Ovary (tissue), 9 donors: ENCODE measurements around the gene EPB41L3. TPM values are rescaled to one million over a fixed set of nuclear protein-coding genes. Genes with fewer than 3 reads are reported as not detected.
A peak's percentile ranks its signal among the peaks of the same experiment; 100 is the strongest.

ENCODE experiments used
- DNase-seq, 5 donors: peaks; one replicate each; pipeline ENCODE4 v3.0.0-alpha.2; 2019 to 2020
- H3K27ac ChIP-seq, 2 donors: fragments of 200-600 bp; one replicate each; pipeline versions ENCODE4 v1.5.1 to v1.8.0; 2019 to 2022
- H3K27me3 ChIP-seq: fragments of 200-600 bp; one replicate; pipeline ENCODE4 v1.8.0; 2022
- H3K36me3 ChIP-seq: fragments of 200-600 bp; sonication (generic); one replicate; pipeline ENCODE4 v1.5.1; 2019
- H3K4me1 ChIP-seq: one replicate; pipeline ENCODE4 v1.8.1; 2013; ENCODE audit warnings: mild to moderate bottlenecking, moderate library complexity; ENCODE audit not compliant: insufficient read depth
- H3K4me3 ChIP-seq: fragments of 200-600 bp; sonication (generic); one replicate; pipeline ENCODE4 v1.5.1; 2017
- H3K9me3 ChIP-seq, 2 donors: fragments of 200-600 bp in 1 of 2; sonication (generic) in 1 of 2; one replicate each; pipeline versions ENCODE4 v1.5.1 to v1.8.1; 2013 to 2019; ENCODE audit warnings: mild to moderate bottlenecking in 1 of 2, moderate library complexity in 1 of 2
- CTCF ChIP-seq, 3 donors: fragments of 450-650 bp in 2 of 3; fragments of 200-600 bp in 1 of 3; IDR thresholded peaks; one replicate each; pipeline versions ENCODE4 v1.5.1 to v1.8.0; 2016 to 2022; ENCODE audit warnings: antibody characterized with exemption in 3 of 3, mild to moderate bottlenecking in 1 of 3
- EP300 ChIP-seq: sonication (generic); formaldehyde crosslinking; IDR thresholded peaks from one replicate; pipeline ENCODE4 v1.6.1; 2017; ENCODE audit warnings: antibody characterized with exemption
- POLR2A ChIP-seq: fragments of 450-650 bp; IDR thresholded peaks from one replicate; pipeline ENCODE4 v1.6.1; 2017; ENCODE audit warnings: antibody characterized with exemption, mild to moderate bottlenecking, moderate library complexity
- WGBS, 3 donors: extraction: QIAGEN DNeasy Blood & Tissue Kit in 1 of 3; methylation state at CpG; one replicate each; pipeline versions ENCODE4 v1.1.5 to v1.1.7; 2013 to 2017; 5-methylcytosine and 5-hydroxymethylcytosine counted together
- intact Hi-C, 4 donors: fragments of 100-400 bp; cut with DNase I; formaldehyde crosslinking; loops; one replicate each; pipeline versions ENCODE4 v1.11.0 to v1.15.1; 2022 to 2023
- polyA plus RNA-seq, 2 donors: library from polyadenylated mRNA; stranded (reverse); fragments of 200-250 nt in 1 of 2; fragments of 350-450 nt in 1 of 2; fragmentation: Illumina TruSeq in 1 of 2; extraction: RNeasy Lipid Tissue Mini Kit (QIAGEN cat#74804) in 1 of 2; gene quantifications; one replicate each; pipeline ENCODE4 v1.2.3, GENCODE V29; 2013 to 2014
- total RNA-seq, 7 donors: library from RNA; depleted of rRNA in 2 of 7; stranded (reverse); fragments of >200 nt in 2 of 7; fragmentation: NEBNext Ultra II Directional in 3 of 7; extraction: Animal tissue kit (Norgen Biotek cat#: 25700) in 3 of 7; gene quantifications; one replicate each; pipeline versions ENCODE4 v1.1.0 to v1.2.4, GENCODE V29; 2016 to 2023
- donor health status: DM: no; HTN: no; CAD: no; lungs with moderate emphysema.
- donor health status: DM: no; HTN: no; CAD: no.
- donor health status: Bipolar disorder and iron deficiency.
- donor health status: DM: yes; HTN: yes; CAD: no.
- donor health status: DM: no; HTN: no; CAD: no.
- donor health status: DM: yes; HTN: yes; CAD: no.

EPB41L3 gene
- total and polyA plus RNA-seq, 9 donors, result 6.6 to 58.1 (median 29.5) TPM

- Histone ChIP-seq H3K4me3 (no peak overlapping the region), H3K36me3 (no peaks in the 10 kb centered on the region), H3K27me3 (no peaks in the 10 kb centered on the region), H3K9me3 (no peaks in the 10 kb centered on the region), H3K4me1 (no peaks in the 10 kb centered on the region), H3K27ac (no peak overlapping the region)
- no peak for DNase-seq
- 87 to 91% (median 90%) methylated on average over 4 of the region's 4 CpGs for WGBS, 3 donors
- TF ChIP-seq CTCF (IDR thresholded peaks at IDR 0.05), result no peak
- TF ChIP-seq EP300, result no peak
- TF ChIP-seq POLR2A, result no peak
- intact Hi-C loops, result no loop called here
Measured at GRCh38 chr18:5462227-5462626, 81.6 kb downstream of the EPB41L3 start.

GRCh38 chr18:5461041-5461440, 82.8 kb downstream of the EPB41L3 start:
- Histone ChIP-seq H3K27ac (no peak overlapping the region), H3K27me3 (no peaks in the 10 kb centered on the region), H3K4me1 (no peaks in the 10 kb centered on the region), H3K36me3 (no peaks in the 10 kb centered on the region), H3K4me3 (no peak overlapping the region), H3K9me3 (no peaks in the 10 kb centered on the region)
- 76 to 86% (median 82%) methylated on average over 3 of the region's 3 CpGs for WGBS, 3 donors
- TF ChIP-seq POLR2A (no peak), EP300 (no peak), CTCF (IDR thresholded peaks at IDR 0.05) (no peak)
- no peak for DNase-seq
- intact Hi-C loops, result no loop called here

- no peak for TF ChIP-seq POLR2A
- TF ChIP-seq EP300, result no peak
- TF ChIP-seq CTCF (IDR thresholded peaks at IDR 0.05), result no peak
- intact Hi-C loops, result no loop called here
- no peaks in the 10 kb centered on the region for H3K27me3 ChIP-seq
- no peaks in the 10 kb centered on the region for H3K36me3 ChIP-seq
- no peak overlapping the region for H3K4me3 ChIP-seq
- no peaks in the 10 kb centered on the region for H3K4me1 ChIP-seq
- no peaks in the 10 kb centered on the region for H3K9me3 ChIP-seq
- H3K27ac ChIP-seq, result no peak overlapping the region
- DNase-seq, result no peak
- 79 to 88% (median 80%) methylated on average over 7 of the region's 7 CpGs for WGBS, 3 donors
Measured at GRCh38 chr18:5457462-5457957, 86.3 kb downstream of the EPB41L3 start.

- intact Hi-C loops, result no loop called here
- Histone ChIP-seq H3K9me3 (no peaks in the 10 kb centered on the region), H3K4me3 (no peak overlapping the region), H3K4me1 (no peaks in the 10 kb centered on the region), H3K27ac (no peak overlapping the region), H3K36me3 (no peaks in the 10 kb centered on the region), H3K27me3 (no peaks in the 10 kb centered on the region)
- no peak for TF ChIP-seq POLR2A
- no peak for TF ChIP-seq EP300
- TF ChIP-seq CTCF (IDR thresholded peaks at IDR 0.05), result peak in 1 of 3 donors; percentile 11
- WGBS, 3 donors, result 47 to 62% (median 57%) methylated on average over 15 of the region's 15 CpGs
- DNase-seq, result no peak
Measured at GRCh38 chr18:5456577-5457461, 87.0 kb downstream of the EPB41L3 start.
